NCI-H460 (cell line): ENCODE results near the gene RDH11. TPM values are rescaled to one million over a fixed set of nuclear protein-coding genes. Genes with fewer than 3 reads are reported as not detected.

ENCODE experiments used
- DNase-seq: peaks from one replicate; pipeline ENCODE4 v3.0.0-alpha.2; 2016; ENCODE audit warnings: low read depth; ENCODE audit errors: extremely low read depth
- small RNA-seq, 2 experiments: library from RNA; depleted of rRNA; stranded (forward); fragments of <200 nt; gene quantifications; one replicate each; pipeline ENCODE3, GENCODE V24; 2014
- total RNA-seq: library from RNA; depleted of rRNA; stranded (reverse); fragments of >200 nt; shearing (Covaris generic); gene quantifications from 2 replicates; pipeline ENCODE4 v1.2.3, GENCODE V29; 2014; rRNA removed

Gene RDH11
- total RNA-seq, 1 experiment from 2014 or later, result 89.1 TPM

DNA sequence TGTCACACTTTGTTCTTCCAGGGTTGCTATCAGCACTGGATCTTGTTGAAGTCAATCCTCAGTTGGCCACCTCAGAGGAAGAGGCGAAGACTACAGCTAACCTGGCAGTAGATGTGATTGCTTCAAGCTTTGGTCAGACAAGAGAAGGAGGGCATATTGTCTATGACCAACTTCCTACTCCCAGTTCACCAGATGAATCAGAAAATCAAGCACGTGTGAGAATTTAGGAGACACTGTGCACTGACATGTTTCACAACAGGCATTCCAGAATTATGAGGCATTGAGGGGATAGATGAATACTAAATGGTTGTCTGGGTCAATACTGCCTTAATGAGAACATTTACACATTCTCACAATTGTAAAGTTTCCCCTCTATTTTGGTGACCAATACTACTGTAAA, 44.9 kb downstream of the RDH11 start:
- DNase-seq, result no peak

DNA sequence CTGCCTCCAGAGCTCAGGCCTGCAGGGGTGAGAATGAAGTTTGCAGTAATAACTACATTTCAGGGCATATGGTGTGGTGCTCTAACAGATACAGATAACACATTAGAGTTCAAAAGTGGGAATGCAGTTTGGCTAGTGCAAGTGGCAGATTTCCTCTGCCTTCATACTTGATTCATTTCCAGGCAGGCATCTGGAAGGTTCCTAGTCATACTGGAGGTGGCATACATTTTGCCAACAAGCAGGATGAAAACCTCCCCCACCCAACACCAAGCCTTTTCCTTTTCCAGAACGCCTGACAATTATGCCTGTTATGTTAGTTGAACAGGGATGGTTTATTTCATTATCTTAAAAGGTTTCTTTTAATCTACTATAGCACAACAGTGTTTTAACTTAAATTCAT, 45.4 kb downstream of the RDH11 start:
- DNase-seq, result no peak

DNA sequence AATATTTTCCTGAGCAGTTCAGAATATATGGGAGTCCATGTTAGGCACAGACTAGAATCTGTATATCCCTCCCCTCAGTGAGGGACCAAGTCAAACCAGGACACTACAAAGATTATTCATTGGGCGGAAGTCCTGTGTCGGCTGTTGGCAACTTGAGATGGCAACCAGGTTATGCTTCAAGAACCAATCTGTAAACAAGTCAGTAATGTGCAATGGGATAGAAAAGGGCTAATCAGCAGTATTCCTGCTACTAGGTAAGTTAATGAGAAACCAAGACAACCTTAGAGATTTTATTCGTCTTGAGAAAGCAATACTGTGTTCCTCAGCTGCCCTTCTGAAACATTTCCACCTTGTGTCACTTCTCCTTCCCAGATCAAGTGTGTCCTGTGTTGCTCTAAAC, 49.4 kb downstream of the RDH11 start:
- no peak for DNase-seq

DNA sequence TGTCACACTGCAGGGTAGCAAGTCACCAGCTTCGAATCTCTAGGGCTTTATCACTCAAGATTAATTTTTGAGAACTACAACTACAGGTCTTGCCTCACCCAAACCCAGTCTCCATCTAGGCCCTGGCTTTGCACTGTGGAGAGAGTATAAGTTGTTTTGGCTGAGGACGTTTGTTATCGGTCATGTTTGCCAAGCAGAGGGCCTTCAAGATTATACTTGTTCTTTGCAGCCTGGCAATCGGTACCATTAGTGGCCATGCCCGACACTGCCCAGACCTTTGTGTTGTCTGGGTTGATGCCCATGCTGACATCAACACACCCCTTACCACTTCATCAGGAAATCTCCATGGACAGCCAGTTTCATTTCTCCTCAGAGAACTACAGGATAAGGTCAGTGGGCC, 50.1 kb downstream of the RDH11 start:
- DNase-seq, result no peak

GRCh38 chr14:67644428-67644827, 51.1 kb downstream of the RDH11 start:
- DNase-seq, result no peak

GRCh38 chr14:67643713-67644112, 51.9 kb downstream of the RDH11 start:
- DNase-seq, result no peak

- DNase-seq, result no peak
These were observed 53.4 kb downstream of the RDH11 start for GRCh38 chr14:67641902-67642749.

DNA sequence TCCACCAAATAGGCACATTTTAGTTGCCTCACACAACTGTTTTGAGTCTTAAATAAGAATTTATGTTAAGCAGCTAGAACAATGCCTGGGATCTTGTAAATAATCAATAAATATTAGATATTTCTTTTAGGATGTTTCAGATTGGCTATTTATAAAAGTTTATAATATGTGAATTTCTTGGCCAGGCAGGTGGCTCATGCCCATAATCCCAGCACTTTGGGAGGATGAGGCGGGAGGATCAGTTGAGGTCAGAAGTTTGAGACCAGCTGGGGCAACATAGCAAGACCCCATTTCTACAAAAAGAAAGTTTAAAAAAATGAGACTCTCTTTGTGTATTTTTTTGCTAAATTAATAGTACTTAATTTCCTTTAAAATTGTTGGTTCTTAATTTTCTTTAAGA, 54.1 kb downstream of the RDH11 start:
- DNase-seq, result no peak

- DNase-seq, result no peak
These were observed 56.9 kb downstream of the RDH11 start for GRCh38 chr14:67638642-67639041.

DNA sequence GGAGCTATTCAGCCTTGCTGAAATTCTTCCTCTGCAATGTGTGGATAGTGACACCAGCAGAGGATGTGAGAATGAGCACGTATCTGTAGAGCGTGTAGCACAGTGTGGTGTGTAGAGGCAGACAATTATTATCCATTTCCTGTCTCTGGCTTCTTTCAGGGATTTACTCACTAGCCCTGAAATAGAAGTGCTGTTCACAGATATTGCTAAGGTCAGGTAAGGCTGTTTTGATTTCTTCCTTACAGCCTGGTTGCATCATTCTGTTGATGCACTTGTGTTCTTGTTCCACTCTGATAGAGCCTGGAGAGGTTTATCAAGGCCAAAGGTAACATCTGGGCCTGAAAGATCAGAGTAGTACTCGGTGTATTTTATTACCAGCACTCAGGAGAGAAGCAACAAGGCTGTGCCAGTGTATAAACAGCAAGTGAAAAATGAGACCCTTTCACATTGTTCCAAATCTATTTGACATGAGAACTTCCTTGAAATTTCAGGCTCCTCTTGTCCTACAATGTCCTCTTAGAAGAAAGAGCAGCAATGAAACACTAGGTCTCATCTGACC, 59.1 kb downstream of the RDH11 start:
- peak; percentile 57 for DNase-seq

GRCh38 chr14:67633451-67634147, 62.0 kb downstream of the RDH11 start:
- DNase-seq, result no peak

DNA sequence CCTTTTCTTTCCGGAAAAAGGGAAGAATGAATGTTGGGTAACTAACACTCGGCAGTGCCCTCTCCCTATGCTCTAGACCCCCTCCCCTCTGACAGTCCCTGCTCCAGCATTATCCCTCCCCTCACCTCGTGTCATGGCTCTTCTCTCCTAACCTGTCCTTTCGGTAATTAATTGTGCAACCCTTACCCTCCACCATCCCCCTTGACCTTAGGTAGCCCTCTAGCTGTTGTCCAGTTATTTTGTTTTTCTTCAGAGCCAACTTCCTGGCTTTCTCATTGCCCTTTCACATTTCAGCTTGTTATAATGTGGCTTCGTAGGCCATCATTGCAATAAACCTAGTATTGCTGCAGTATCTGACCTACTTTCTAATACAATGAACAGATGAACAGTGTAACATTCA, 64.6 kb downstream of the RDH11 start:
- no peak for DNase-seq

DNA sequence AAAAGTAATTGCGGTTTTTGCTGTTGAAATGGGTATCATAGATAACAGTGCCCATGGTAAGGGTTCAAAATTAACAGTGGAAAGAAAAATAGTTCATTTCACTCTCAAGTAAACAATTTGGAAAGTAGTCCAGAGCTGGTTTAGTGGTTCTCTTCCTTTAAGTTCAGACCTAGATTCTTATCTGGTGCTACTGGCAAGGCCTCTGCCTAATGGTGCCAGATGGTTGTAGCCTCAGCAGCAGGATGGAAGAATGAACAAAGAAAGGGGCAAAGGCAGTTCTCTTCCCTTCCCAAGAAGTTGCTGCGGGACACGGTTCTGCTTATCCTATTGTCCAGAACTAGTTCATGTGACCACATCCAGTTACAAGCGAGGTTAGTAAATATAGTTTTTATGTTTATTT, 65.4 kb downstream of the RDH11 start:
- no peak for DNase-seq

DNA sequence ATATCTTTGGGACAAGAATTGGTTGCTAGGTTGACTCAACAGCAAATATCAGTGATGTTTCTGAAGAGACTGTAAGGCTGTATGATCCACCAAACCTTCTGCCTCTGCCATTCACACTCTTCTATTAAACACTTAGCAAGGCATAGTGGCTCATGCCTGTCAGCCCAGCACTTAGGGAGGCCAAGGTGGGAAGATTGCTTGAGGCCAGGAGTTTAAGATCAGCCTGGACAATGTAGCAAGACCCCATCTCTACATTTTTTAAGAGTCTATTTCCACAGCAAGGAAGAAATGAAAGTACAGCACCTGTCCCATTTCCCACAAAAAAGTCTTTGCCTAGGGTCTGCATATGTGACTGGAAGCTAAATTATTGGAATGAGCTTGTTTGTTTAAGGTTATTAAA, 68.0 kb downstream of the RDH11 start:
- no peak for DNase-seq

Small RNA genes within 50 kb of the gene (small RNA-seq; reads per million reads assigned to genes)
- gene AL049779.3 (0 reads per million in 2 experiments), gene RN7SL369P (0 reads per million in 2 experiments), gene RNA5SP386 (0 reads per million in 2 experiments)

Other genes starting within 250 kb of the RDH11 start
- 0.07 and 0.20 TPM in 2 replicates for gene TMEM229B, start 207.0 kb downstream of the RDH11 start, total RNA-seq
- 9.3 and 12.5 TPM in 2 replicates for gene PLEKHH1, start 162.5 kb downstream of the RDH11 start, total RNA-seq
- gene PIGH, start 95.5 kb downstream of the RDH11 start, total RNA-seq, result 27.2 and 39.5 TPM in 2 replicates
- 4.8 and 5.2 TPM in 2 replicates for gene ARG2, start 75.8 kb downstream of the RDH11 start, total RNA-seq
- 47.1 and 49.3 TPM in 2 replicates for gene VTI1B, start 21.1 kb downstream of the RDH11 start, total RNA-seq
- gene RDH12, start 6.1 kb upstream of the RDH11 start, total RNA-seq, result not detected in 2 replicates
- 10.5 and 13.4 TPM in 2 replicates for gene ZFYVE26, start 120.8 kb upstream of the RDH11 start, total RNA-seq
- 12.7 and 13.4 TPM in 2 replicates for gene RAD51B, start 124.0 kb upstream of the RDH11 start, total RNA-seq